Peyer's patch (tissue), 4 donors: ENCODE measurements around the gene LARP1.

ENCODE experiments used
- CTCF ChIP-seq, 6 experiments: fragments of 450-650 bp in 4 of 6; fragments of 200-600 bp in 2 of 6; sonication (generic) in 1 of 6; IDR thresholded peaks; one replicate each; pipeline ENCODE4 v1.5.1; 2017 to 2019; ENCODE audit warnings: antibody characterized with exemption in 6 of 6, mild to moderate bottlenecking in 3 of 6, moderate library complexity in 1 of 6
- POLR2A ChIP-seq, 2 donors: fragments of 450-650 bp; IDR thresholded peaks; one replicate each; pipeline ENCODE4 v1.5.1; 2017; ENCODE audit warnings: antibody characterized with exemption in 2 of 2, mild to moderate bottlenecking in 2 of 2, moderate library complexity in 2 of 2

- no peak for TF ChIP-seq POLR2A (IDR thresholded peaks at IDR 0.05)
- no peak for TF ChIP-seq CTCF (IDR thresholded peaks at IDR 0.05)
These were observed 56.1 kb downstream of the LARP1 start for GRCh38 chr5:154811239-154811638.
